Right hindlimb (tissue), 1 donor: Measurements from ENCODE around the gene SF3A1.

Experiments
- DNase-seq: peaks from one replicate; pipeline ENCODE4 v3.0.0-alpha.2; 2018

Gene SF3A1

DNA sequence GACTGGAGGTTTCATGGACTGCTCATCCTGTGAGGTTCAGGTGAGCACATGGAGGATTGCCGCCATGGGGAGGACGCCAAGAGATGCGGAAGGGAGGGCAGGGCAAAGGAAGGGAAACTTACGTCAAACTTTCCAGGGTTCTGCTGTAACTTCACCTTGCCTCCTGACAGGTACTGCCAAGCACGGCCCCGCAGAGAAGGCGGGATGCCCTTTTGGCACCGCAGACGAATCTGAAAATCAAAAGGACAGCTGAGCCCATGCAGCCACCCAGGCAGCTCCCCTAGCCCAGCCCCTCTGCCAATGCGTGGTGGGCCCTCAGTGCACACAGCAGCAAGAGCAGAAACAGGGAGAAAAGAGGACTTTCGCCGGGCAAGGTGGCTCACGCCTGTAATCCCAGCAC is 57.4 kb downstream of the SF3A1 start:
- DNase-seq = no peak

DNA sequence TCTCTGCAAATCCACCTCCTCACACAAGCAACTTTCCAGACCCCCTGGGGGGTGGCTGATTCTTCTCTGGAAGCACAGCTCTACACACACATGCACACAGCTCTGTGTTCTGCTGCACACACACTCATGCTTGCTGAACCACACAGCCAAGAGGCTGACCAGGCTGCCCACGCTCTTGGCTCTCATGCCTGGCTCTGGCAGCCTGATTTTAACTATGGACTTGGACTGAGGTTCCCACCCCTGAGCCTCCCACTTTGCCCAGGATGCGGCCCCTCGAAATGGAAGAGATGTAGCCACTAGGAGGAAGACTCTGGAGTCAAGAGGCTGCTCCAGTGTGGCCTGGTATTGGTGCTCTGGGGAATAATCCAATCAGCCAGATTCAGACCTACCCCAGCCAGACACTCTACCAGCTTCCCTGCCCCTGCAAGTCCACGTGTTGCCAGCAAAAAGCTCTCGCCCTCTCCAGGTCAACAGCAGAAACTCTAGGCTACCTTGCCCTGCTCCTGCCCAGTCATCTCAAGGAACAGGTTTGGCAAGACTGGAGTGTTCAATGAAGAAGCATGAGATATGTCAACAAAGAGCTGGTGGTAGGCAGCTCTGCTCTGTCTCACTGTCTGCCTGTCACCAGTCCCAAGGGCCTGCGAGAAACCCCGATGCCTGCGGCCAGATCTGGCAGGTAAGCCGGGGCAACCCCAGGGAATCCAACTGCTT is 58.5 kb downstream of the SF3A1 start:
- no peak for DNase-seq

DNA sequence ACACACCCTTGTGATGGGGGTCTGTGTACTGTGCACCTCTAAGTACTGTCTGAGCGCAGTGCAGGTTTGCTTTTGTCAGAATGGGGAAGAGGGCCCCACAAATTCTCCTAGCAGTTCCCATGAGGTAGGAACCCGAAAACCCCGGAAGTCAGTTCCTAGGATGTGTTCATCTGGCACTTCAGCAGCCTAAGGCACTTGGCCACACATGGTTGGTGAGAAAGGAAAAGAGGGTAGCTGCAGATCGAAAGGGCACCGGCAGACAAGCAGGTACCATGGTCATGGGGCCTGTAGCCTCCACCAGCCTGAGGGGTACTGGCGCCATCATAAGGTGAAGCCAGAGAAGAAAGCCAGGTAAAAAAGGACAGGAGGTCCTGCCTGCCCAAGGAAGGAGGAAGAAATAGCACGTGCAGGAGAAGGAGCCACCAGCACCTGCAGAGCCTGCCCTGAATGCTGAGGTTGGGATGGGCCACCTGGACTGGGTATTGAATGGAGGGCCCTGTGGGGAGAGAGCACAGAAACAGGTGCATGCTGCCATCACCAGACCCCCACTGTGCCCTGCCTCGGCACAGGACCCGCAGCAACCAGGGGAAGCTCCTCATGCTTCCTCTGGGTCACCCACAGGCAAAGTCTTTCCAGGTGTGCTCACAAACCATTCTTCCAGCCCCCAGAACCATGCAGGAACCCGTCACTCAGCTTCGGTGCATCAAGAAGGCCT is 59.3 kb downstream of the SF3A1 start:
- DNase-seq = no peak

DNA sequence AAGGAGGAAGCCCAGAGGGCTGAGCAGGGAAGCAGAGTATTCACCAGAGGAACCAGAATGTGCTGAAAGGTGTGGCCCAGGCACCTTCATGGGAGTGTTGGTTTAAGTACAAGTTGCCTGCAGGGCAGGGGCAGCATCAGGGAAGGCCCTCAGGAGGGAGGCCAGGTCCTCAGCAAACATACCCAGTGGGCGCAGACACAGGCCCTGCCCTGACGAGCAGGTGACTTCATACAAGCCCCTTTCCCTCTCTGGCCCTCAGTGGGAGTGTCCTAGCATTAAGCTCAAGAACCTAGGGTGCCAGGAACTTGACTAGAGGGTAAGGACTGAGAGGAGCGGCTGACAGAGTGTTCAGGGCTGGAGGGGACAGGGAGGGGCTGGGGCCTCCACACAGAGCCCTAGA is 59.9 kb downstream of the SF3A1 start:
- DNase-seq = no peak

DNA sequence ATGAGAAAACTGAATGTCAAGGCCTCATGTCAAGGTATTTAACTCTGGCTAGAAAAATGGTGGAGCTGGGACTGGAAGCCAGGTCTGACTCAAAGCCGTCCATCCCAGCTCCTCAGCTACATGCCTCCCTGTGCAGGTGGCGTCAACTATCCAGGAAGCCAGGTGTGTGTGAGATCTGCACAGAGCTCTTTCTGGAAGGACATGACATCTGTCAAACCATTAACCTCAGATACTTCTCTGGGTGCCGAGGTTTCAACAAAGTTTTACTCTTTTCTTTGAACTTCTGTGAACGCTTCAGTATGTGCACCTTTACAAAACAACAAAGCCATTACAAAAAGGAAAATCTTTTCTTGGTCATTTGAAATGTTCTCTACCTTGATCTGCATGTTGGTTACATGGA is 60.4 kb downstream of the SF3A1 start:
- DNase-seq = no peak

DNA sequence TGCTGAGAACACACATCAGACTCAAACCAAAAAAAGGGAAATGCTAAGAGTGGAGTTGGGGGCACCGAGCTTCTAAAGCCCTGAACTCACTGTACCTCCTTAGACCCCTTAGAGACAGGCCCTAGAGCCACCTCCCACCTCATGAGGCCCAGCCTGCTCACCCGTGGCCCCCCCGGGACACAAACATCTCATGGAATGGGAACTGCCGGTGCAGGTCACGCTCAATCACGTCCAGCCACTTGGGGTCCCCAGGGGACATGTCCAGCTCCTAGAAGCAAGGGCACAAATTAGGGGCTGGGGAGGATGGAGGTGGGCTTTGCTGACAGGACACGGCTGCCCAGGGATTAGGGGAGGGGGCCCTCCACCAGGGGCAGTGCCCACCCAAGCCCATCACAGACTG is 61.1 kb downstream of the SF3A1 start:
- DNase-seq = no peak

DNA sequence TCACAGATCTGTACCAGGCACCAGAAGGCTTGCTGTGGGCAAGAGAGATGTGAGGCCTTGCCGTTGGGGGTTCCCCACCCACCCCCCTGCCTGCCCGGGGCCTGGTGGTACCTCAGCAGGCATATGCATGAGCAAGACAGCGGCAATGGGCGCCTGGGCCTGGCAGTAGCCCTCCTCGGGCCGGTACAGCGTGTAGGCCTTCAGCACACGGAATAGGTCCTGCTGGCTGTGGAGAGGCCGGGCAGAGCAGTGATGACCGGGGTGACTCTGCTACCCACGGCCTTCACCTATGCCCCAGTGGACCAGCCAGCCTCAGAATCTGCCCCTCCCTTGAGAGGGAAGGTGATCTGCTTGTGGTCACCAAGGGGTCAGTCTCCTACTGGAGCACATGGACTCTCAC is 61.9 kb downstream of the SF3A1 start:
- no peak for DNase-seq

DNA sequence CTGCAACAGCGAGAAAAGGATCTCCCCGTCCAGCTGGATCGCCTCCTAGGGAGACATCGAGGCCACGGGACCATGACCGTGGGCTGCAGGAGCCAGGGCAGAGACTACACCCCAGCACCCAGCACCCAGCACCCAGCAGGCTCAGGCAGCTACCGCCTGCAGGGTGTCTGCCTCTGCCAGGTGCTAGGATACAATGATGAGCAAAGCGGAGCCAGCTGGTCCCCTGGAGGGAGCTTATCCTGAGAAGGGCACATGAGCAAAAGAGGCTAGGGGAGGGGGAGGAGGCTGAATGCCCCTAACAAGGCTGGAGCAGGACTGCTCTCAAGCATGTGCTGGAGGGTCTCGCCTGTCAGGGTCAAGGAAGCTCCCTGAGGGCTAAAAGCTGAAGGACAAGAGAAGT is 62.6 kb downstream of the SF3A1 start:
- DNase-seq = no peak

DNA sequence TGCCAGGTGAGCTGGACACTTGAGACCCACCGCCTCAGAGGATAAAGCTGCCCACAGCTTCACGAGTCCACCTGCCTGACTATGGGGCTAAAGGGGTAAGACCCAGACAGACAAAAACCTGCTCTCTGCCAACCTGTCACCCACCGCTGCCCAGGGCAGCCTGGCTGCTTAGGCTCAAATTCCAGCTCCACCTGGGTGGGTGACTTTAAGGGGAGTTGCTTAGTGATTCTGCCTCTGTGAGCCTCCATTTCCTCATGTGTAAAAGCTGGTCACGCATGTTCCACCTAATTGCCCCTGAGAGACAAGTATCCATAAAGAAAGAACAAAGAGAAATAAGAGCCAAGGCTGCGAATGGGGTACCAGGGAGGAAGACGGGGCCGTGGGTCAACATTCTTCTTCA is 63.7 kb downstream of the SF3A1 start:
- DNase-seq = no peak

DNA sequence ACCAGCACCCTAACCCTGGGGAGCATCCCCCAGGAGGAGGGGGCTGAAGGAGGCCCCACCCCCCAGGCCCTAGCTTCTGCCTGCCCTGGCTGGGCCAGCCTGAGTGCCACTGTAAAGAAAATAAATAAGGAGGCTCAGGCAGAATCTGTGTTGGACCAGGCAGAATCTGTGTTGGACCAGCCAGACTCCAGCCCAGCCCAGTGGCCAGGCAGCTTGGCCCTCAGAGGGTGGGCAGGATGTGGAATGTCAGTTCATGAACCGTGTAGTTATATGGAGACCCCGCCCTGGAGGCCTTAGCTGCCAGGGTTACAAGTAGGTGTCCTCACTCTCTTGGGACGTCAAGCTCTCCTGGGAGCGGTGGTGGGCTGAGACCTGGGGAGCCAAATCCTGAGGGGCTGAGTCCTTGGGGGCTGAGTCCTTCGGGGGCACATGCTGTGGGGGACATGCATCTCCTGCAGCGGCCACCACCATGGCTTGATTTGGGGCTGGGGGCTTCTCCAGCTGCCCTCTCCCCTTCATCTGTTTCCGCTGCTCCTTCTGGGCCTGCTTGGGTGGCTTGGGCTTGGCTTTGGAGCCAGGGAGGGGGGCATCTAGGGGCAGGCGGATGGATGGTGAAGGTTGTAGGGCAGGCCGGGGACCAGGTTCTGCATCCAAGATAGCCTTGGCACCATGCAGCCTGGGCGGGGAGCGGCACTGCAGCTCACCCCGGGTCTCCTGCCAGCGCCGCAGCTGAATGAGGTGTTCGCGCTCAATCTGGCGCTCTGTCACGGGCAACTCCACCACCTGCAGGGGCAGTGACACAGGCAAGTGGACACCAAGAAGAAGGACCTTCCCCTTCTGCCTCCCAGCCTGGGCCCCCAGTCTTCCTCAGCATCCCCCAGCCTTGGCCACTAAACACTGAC is 64.4 kb downstream of the SF3A1 start:
- DNase-seq = no peak

DNA sequence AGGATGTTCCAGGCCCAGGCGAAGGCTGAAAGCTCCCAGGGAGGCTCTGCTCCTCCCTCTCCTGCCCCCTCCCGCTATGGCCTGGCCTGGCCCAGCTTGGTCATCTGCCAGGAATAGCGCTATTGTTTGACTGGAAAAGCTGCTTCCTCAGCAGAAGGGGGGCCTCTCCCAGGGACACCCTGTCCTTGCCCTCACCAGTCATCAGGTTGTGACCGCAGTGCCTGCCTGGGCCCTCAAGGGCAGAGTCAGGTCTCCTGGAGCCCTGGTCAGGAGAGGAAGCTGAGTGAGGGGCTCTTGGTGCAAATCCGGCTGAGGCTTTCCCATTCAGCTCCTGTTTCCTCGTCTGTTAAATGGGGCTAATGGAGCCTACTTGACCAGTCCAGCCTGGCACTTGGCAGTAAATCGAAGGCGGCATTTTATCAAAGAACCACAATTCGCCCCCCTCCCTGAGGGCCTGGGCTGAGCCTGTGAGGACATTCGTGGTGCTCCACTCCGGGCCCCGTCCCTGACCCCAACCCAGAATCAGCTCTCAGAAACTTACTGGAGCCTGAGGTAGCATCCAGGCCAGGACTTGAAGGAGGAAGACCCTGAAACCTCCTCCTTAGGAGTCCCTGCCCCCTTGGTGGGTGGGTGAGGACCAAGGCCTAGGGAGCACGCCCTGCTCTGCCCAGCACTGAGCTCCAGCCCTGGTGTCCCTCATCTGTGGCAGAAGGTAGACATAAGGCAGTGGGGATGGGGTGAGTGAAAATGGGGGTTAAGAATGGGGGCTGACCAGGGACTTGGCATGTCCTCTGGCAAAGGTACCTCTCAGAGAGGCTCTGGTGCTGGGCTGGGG is 65.4 kb downstream of the SF3A1 start:
- DNase-seq = peak; percentile 80

DNA sequence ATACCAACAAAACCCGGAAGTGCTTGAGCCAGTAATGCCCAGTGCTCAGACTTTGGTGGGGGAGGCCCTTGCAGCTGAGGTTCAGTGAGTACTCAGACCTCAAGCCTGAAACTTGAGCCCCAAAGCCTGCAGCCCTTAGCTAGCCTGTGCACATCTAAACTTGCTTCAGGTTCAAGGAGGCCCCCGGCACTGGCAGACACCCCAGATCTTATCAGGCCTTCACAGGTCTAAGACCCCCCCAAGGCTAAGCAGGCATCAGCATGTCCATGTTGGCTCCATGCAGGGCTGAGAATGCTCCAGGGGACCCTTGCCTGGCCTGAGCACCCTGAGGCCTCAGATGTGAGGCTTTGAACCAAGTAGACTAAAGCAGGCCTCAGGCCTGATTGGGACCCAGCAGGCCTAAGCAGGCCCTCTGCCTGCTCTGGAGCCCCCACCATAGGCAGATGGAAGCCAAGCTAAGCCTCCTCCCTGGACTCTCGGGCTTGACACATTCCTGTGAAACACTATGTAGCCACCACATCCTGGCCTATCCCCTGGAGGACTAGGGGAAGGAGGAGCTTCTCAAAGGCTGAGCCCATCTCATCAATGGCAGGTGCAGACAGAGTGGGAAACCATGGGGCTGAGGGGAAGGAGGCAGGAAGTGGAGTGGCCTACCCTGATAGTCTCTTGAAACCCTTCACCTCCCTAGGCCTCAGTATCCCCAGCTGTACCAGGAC is 66.2 kb downstream of the SF3A1 start:
- DNase-seq = no peak

DNA sequence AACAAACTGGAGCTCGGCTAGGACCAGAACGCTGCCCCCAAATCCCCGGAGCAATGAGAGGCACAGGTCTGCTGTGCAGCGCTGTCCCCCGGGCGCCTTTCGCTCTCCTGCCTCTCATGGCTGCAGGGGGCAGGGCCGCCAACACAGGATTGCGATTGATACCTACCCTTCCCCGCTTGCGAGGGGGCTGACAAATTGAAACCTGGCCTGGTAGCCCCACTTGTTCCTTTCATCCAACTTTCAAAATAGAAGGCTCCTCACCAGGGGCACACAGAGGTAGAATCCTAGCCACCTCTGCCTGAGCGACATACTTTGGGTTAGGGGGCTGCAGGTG is 66.7 kb downstream of the SF3A1 start:
- DNase-seq = no peak

DNA sequence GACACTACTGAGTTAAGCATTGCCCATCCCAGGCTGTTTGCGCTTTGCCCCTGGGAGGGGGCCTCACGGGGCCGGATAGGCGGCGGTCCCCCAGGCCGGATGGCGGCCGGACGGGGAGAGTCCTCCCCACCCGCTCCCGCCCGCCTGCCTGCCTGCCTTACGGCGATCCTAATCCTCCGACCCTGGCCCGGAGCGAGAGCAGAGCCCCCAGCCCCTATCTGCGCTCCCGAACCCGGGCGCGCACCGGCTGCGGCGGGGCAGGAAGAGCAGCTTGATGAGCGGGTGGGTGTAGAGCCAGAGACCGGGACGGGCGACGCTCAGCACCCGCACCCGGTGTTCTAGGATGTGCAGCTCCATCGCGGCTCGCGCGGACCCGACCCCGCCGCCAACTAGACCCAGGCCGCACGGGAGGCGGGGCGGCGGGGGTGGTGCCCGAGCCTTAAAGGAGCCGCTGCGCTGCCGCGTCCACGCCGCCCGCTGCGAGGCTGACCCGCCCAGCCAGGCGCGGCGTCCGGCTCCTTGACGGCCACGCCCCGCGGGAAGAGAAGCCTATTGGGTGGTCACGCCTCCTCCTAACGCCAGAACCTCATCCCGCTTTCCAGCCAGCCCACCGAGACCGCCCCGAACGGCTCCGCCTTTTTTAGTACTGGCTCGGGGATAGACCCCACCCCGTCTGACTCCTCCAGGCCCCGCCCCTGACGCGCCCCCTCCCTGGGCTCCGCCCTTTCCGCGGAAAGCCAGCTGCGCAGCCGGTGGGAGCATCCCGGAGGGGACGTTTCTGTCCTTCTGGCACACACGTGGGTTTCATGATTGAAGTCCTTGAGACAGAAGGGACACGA is 67.3 kb downstream of the SF3A1 start, which contains the start of gene CASTOR1:
Gene CASTOR1, minus strand, starts transcription at position 365 of the 839 bp plus-strand sequence. Its CDS starts 8 bp downstream, at position 357.
- peak; percentile 99 for DNase-seq

DNA sequence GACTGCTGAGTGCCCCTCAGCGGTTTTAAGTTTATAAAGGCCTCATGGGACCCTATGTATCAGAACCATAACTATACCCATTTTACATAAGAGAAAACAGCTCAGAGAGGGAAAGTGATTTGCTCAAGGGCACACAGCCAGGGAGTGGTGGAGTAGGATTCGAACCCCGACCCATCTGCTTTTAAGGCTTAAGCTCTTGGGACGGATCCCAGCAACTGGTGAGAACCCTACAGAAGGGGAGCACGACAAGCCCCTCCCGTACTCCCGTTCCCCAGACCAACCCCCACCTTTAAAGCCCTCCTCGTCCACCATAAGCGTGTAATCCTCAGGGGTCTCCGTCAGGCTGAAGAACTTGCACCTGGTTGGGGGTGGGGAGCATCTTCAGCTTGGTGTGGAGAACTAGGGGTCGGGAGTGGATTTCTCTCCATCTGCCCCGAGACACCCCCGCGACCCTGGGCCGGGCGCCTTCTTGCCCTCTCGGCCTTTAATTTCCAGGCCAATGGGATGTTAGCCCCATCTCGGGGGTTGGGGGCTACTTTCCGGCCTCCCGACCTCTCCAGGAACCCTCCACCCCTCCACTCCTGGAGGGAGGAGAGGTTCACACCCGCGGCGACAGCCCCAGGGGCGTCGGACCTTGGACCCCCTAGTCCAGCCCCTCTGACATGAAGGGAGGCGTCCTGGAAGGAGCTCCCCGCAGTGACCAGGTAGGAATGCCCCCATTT is 68.1 kb downstream of the SF3A1 start:
- DNase-seq = peak; percentile 40

DNA sequence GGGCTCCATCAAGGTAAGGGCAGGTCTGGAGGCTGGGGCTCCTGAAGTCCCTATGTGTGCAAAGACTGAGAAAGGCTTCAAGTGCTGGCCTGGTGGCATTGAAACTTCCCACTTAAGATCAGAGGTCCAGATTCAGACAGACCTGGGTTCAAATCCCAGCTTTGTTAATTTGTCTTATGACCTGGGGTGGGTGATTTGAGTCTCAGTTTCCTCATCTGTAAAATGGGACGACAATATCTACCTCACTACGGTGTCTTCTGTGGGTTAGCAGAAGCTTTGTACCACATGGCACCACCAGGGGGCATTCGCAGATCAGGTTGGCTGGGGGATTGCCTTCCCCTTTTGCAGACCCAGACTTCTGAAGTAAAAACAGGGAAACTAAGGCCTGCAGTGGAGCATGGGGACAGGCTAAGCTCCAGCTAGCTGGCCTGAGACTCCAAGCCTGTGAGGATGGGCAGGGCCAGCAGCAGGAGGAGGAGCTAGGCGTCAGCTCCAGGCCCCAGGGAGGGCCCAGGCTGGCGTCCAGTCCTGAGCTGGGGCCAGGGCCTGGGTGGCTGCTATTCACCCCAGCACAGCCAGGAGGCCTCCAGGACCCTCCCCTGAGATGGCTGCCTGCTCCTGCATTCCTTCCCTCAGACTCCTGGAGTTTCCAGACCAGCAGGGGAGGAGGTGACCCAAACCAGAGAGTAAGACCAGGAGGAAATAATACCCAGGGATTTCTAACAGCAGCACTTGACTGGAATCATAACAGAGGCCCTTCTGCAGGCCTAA is 68.9 kb downstream of the SF3A1 start:
- DNase-seq = peak; percentile 86

DNA sequence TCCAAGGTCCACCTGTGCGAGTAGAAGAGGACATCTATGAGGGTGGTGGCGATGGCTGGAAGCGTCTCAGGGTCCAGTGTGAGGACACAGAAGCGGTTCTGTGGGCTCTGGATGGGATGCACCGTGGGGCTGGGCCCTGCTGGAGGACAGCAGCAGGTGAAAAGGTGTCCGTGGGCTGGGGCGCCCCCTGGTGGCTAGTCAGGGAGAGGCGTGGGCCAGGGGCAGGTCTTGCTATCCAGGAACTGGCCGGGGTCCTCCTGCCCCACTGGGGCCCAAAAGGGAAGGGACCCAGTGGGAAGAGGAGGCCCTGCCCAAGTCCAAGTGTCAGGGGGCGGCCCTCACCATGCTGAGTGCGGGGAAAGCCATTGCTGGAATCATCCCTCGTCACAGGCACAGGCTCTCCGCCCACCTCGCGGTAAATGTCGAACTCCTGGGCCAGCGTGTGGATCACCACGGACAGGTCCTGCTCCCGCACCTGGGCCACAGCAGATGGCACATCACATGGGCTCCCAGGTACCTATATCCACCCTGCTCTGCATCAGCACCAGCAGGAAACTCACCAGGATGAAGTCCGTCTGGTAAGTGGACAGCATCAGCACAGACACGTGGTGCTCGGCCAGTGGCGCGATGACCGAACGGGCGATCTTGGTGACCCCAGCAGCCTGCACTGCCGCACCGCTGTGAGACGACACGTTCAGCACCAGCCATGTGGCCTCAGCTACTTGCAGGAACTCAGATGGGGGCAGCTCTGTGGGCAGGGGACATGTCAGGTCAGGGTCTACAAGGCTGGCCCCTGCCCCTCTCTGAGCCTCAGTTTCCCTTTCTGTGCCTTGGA is 69.7 kb downstream of the SF3A1 start:
- DNase-seq = peak; percentile 73

DNA sequence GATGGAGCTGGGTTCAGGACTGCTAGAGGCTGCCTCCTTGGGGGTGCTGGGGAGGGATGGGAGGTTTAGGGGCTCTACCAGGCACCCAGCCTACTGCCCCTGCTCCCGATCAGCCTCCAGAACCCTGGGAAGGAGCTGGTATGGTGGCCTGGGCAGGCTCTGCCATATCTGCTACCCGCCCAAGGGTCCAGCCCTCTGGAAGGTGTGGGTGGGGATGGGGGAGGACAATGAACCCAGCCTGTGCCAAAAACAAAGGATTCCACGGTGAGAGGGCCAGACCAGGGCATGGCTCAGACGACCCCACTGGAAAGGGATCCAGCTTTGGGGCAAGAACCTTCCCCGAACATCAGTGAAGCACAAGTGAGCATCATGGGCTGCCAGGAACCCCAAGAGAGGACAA is 70.4 kb downstream of the SF3A1 start:
- no peak for DNase-seq

DNA sequence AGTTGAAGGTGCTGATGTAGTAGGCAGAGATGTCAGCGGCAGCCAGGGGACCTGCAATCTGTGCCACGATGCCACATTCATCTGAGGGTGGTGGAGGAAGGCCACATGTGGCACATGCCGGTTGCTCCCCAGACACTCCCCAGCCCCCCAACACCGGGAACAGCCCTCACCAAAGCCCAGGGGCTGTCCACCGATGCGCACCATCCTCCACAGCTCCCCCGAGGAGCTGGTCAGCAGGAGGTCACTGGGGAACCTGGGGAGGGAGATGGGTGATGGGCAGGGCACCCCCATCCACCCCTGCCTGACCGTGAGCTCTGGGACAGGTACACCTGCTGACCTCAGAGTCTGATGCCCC is 70.9 kb downstream of the SF3A1 start:
- no peak for DNase-seq
